ENCODE measurements around the gene IL26. TPM values are rescaled to one million over a fixed set of nuclear protein-coding genes. Genes with fewer than 3 reads are reported as not detected.

Gene IL26
- total RNA-seq, 6 experiments from 2014 or later = not detected

DNA sequence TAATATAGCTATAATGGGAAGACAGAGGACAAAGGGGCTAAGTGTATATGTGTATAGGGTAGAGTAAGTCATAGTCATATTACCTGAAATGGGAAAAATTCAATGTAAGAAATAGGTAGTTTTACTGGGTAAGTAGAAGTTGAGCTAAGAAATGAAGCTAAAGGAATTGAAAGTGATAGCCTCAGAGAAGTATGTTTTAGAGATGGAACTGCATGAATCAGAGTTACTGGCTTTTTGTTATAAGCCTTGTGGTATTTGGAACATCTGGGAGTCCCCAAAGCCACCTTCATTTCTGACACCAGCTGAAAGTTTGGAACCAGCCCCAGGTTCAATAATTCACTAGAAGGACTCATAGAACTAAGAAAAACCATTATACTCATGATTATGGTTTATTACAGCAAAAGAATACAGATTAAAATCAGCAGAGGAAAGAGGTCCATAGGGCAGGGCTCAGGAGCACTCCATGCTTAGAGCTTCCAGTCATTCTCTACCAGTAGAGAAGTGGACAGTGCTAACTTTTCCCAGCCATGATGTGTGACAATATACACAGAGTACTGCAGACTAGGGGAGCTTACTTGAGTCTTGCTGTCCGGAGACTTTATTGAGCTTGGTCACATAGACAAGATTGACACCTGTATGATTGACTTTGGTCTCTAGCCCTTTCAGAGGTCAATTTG lies 56.3 kb downstream of the IL26 start:
- H3K4me1 Mint-ChIP-seq (ENCODE audit: low read depth) = no peaks in the 10 kb centered on the region
- no peak overlapping the region for H3K27ac Mint-ChIP-seq
- no peaks in the 10 kb centered on the region for H3K9me3 Mint-ChIP-seq
- TF ChIP-seq CTCF (IDR thresholded peaks at IDR 0.05) = no peak
- H3K27me3 Mint-ChIP-seq (ENCODE audit: insufficient read depth) = peaks cover 2% of the 10 kb centered on the region; the same call in 1 of the 2 replicates
- DNase-seq = no peak
- no peaks in the 10 kb centered on the region for H3K36me3 Mint-ChIP-seq (ENCODE audit: low read depth)
- no peak overlapping the region for H3K4me3 Mint-ChIP-seq

DNA sequence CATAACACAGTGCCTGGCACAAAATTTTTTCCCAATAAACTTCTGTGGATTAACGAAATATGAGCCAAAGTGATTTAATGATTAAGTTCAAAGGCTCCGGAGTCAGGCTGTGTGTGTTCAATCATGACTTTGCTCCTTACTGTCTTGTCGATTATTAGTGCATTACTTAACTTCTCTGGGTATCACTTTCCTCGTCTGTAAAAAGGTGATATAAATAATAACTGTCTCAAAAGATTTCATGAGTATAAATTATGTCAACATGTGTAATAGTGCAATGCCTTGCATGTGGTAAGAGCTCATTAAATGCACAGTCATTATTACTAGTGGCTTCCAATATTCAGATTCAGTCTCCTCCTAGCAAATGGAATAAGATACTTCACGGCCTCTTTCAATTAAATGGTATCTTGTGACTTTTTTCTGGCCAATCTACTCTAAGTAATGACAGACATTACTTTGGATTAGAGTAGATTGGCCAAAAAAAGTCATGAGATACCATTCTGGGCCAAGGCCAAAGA lies 59.2 kb downstream of the IL26 start:
- no peak overlapping the region for H3K4me3 Mint-ChIP-seq

GRCh38 chr12:68163560-68164081 lies 62.0 kb downstream of the IL26 start:
- no peaks in the 10 kb centered on the region for H3K4me1 Mint-ChIP-seq (ENCODE audit: low read depth)
- no peaks in the 10 kb centered on the region for H3K36me3 Mint-ChIP-seq (ENCODE audit: low read depth)
- H3K9me3 Mint-ChIP-seq = no peaks in the 10 kb centered on the region
- H3K4me3 Mint-ChIP-seq = no peak overlapping the region
- peaks cover 2% of the 10 kb centered on the region; the same call in 1 of the 2 replicates for H3K27me3 Mint-ChIP-seq (ENCODE audit: insufficient read depth)
- DNase-seq = no peak
- no peak overlapping the region for H3K27ac Mint-ChIP-seq
- no peak for TF ChIP-seq CTCF (IDR thresholded peaks at IDR 0.05)

More for the DNA sequence above, 59.2 kb downstream of the IL26 start:
- no peaks in the 10 kb centered on the region for H3K9me3 Mint-ChIP-seq
- TF ChIP-seq CTCF (IDR thresholded peaks at IDR 0.05) = no peak
- no peak for DNase-seq
- no peaks in the 10 kb centered on the region for H3K4me1 Mint-ChIP-seq (ENCODE audit: low read depth)
- H3K27me3 Mint-ChIP-seq (ENCODE audit: insufficient read depth) = peaks cover 2% of the 10 kb centered on the region; the same call in 1 of the 2 replicates
- no peaks in the 10 kb centered on the region for H3K36me3 Mint-ChIP-seq (ENCODE audit: low read depth)
- no peak overlapping the region for H3K27ac Mint-ChIP-seq

- Mint-ChIP-seq H3K27ac (no peak overlapping the region), H3K9me3 (no peaks in the 10 kb centered on the region), H3K36me3 (ENCODE audit: low read depth) (no peaks in the 10 kb centered on the region), H3K4me1 (ENCODE audit: low read depth) (no peaks in the 10 kb centered on the region), H3K4me3 (no peak overlapping the region), H3K27me3 (ENCODE audit: insufficient read depth) (no peaks in the 10 kb centered on the region)
- TF ChIP-seq CTCF (IDR thresholded peaks at IDR 0.05) = no peak
- no peak for DNase-seq
Measured at GRCh38 chr12:68162374-68162773, 63.2 kb downstream of the IL26 start.

DNA sequence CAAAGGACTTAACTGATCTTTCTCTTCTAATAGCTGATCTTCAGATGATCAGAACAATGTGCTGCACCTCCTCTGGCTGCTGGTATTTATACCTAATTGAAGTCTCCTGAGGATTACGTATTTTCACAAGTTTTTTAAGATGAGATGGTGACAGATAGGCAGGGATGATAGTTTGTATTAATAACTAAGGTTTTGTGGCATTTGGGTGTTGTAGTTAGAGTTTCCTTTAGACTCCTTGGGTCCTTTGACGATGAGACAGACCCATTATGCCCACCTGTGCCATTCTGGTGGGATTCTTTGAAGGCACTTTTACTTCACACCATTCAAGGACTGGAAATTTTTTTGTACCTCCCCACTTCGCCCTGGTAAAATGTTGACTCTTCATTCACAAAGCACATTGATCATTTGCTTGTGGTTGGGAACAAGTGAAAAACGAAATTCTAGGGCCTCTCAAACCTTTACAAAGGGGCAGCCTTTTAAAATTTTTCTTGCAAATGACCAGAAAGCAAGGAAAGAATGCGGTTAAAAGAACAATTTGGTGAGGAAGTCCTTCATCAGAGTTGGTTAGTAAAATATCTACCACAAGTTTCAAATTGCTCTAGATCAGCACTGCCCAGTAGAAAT lies 65.8 kb downstream of the IL26 start, which contains the start of gene IFNG:
Gene IFNG (minus strand): TSS at position 60 of the 624 bp plus-strand sequence. CDS start 125 bp downstream, outside the sequence.
- H3K27me3 Mint-ChIP-seq (ENCODE audit: insufficient read depth) = no peaks in the 10 kb centered on the region; the same call in 1 of the 2 replicates
- no peaks in the 10 kb centered on the region for H3K4me1 Mint-ChIP-seq (ENCODE audit: low read depth)

More for the DNA sequence above, 65.8 kb downstream of the IL26 start, which contains the start of gene IFNG:
- Mint-ChIP-seq H3K4me3 (no peak within 1 kb of the TSS), H3K9me3 (no peaks in the 10 kb centered on the region), H3K27ac (no peak within 1 kb of the TSS), H3K36me3 (ENCODE audit: low read depth) (no peaks in the 10 kb centered on the region)
- DNase-seq = no peak
- TF ChIP-seq CTCF (IDR thresholded peaks at IDR 0.05) = no peak
